Neural crest cell (in vitro differentiated cells): ENCODE results near the gene UNC13C. TPM values are rescaled to one million over a fixed set of nuclear protein-coding genes. Genes with fewer than 3 reads are reported as not detected.

Experiments
- DNase-seq: peaks from one replicate; pipeline ENCODE4 v3.0.0; 2021; ENCODE audit warnings: low read depth, mixed read lengths, low spot score
- H3K27ac Mint-ChIP-seq: one replicate; pipeline ENCODE4 v1.8.0; 2021; ENCODE audit warnings: mild to moderate bottlenecking, mixed read lengths; ENCODE audit not compliant: unreplicated experiment
- H3K27me3 Mint-ChIP-seq: 2 replicates; pipeline ENCODE4 v1.8.0; 2021; ENCODE audit warnings: low read depth, mild to moderate bottlenecking, mixed read lengths
- H3K36me3 Mint-ChIP-seq: 2 replicates; pipeline ENCODE4 v1.8.0; 2021; ENCODE audit warnings: low read depth, mild to moderate bottlenecking, mixed read lengths
- H3K4me1 Mint-ChIP-seq: 2 replicates; pipeline ENCODE4 v1.8.0; 2021; ENCODE audit warnings: mixed read lengths
- H3K4me3 Mint-ChIP-seq: one replicate; pipeline ENCODE4 v1.8.0; 2021; ENCODE audit warnings: mild to moderate bottlenecking, mixed read lengths
- H3K9me3 Mint-ChIP-seq: 2 replicates; pipeline ENCODE4 v1.8.0; 2021; ENCODE audit warnings: mixed read lengths
- CTCF ChIP-seq: fragments of 200-600 bp; sonication (generic); conservative IDR thresholded peaks from 2 replicates; pipeline ENCODE4 v1.5.0; 2021; ENCODE audit warnings: antibody characterized with exemption, mild to moderate bottlenecking
- total RNA-seq: library from RNA; stranded (reverse); gene quantifications from 2 replicates; pipeline ENCODE4 v1.2.1, GENCODE V29; 2021

The UNC13C gene
- total RNA-seq, 1 donor from 2014 or later: 1.5 TPM

- H3K27ac Mint-ChIP-seq: no peak overlapping the region
- no peak overlapping the region for H3K4me3 Mint-ChIP-seq
- no peaks in the 10 kb centered on the region for H3K27me3 Mint-ChIP-seq
- no peak for DNase-seq
- peaks cover 2% of the 10 kb centered on the region for H3K9me3 Mint-ChIP-seq
- TF ChIP-seq CTCF: no peak
- no peaks in the 10 kb centered on the region for H3K36me3 Mint-ChIP-seq
- peaks cover 5% of the 10 kb centered on the region for H3K4me1 Mint-ChIP-seq
Measured at GRCh38 chr15:54305138-54305537, 326.9 kb downstream of the UNC13C start.

- no peak for TF ChIP-seq CTCF
- Mint-ChIP-seq H3K27me3 (no peaks in the 10 kb centered on the region), H3K36me3 (no peaks in the 10 kb centered on the region), H3K4me3 (no peak overlapping the region), H3K4me1 (peaks cover 5% of the 10 kb centered on the region), H3K27ac (no peak overlapping the region), H3K9me3 (no peaks in the 10 kb centered on the region)
- no peak for DNase-seq
Measured at GRCh38 chr15:54307252-54307902, 329.1 kb downstream of the UNC13C start.

GRCh38 chr15:54307926-54308325 is 329.7 kb downstream of the UNC13C start:
- peaks cover 5% of the 10 kb centered on the region for H3K4me1 Mint-ChIP-seq
- H3K27me3 Mint-ChIP-seq: no peaks in the 10 kb centered on the region
- no peaks in the 10 kb centered on the region for H3K36me3 Mint-ChIP-seq
- no peak for TF ChIP-seq CTCF
- no peak overlapping the region for H3K27ac Mint-ChIP-seq
- no peaks in the 10 kb centered on the region for H3K9me3 Mint-ChIP-seq
- H3K4me3 Mint-ChIP-seq: no peak overlapping the region
- DNase-seq: no peak

GRCh38 chr15:54312528-54312927 is 334.3 kb downstream of the UNC13C start:
- no peaks in the 10 kb centered on the region for H3K9me3 Mint-ChIP-seq
- no peak overlapping the region for H3K4me3 Mint-ChIP-seq
- DNase-seq: no peak
- no peaks in the 10 kb centered on the region for H3K4me1 Mint-ChIP-seq
- H3K27ac Mint-ChIP-seq: no peak overlapping the region
- no peak for TF ChIP-seq CTCF
- no peaks in the 10 kb centered on the region for H3K27me3 Mint-ChIP-seq
- no peaks in the 10 kb centered on the region for H3K36me3 Mint-ChIP-seq

- Mint-ChIP-seq H3K4me1 (peaks cover 6% of the 10 kb centered on the region), H3K9me3 (peaks cover 2% of the 10 kb centered on the region), H3K27me3 (no peaks in the 10 kb centered on the region), H3K4me3 (no peak overlapping the region), H3K27ac (no peak overlapping the region), H3K36me3 (no peaks in the 10 kb centered on the region)
- no peak for DNase-seq
- no peak for TF ChIP-seq CTCF
Measured at GRCh38 chr15:54321426-54321825, 343.2 kb downstream of the UNC13C start.
